Measurements from ENCODE around the gene GJD3. TPM values are rescaled to one million over a fixed set of nuclear protein-coding genes. Genes with fewer than 3 reads are reported as not detected.

GJD3 gene
- total and polyA plus RNA-seq, 2 experiments from 2014 or later = 1.4 TPM; not detected in 1

GRCh38 chr17:40355804-40356758 lies 8.5 kb downstream of the GJD3 start:
- no peak for DNase-seq (ENCODE audit: low spot score)
- peaks cover 52% of the 10 kb centered on the region for H3K4me1 Mint-ChIP-seq
- Histone ChIP-seq H3K79me2 (replicated peaks; ENCODE audit: insufficient read depth) (no peaks in the 10 kb centered on the region), H4K20me1 (replicated peaks; ENCODE audit: insufficient read depth) (no peaks in the 10 kb centered on the region), H3K36me3 (ENCODE audit: insufficient read depth) (no peaks in the 10 kb centered on the region), H3K4me3 (no peak overlapping the region), H3K4me1 (ENCODE audit: insufficient read depth) (peaks cover 37% of the 10 kb centered on the region), H3K4me2 (no peak overlapping the region), H3K9me2 (ENCODE audit: insufficient read depth) (no peaks in the 10 kb centered on the region), H3K27me3 (ENCODE audit: insufficient read depth) (peaks cover 10% of the 10 kb centered on the region), H3F3A (replicated peaks; ENCODE audit: low read depth) (peaks cover 7% of the 10 kb centered on the region; the same call in 1 of the 2 replicates), H2AFZ (no peak overlapping the region), H3K27ac (ENCODE audit: low read depth) (no peak overlapping the region)
- no peak for ATAC-seq
- H3K4me3 Mint-ChIP-seq = no peak overlapping the region
- H3K27ac Mint-ChIP-seq = no peak overlapping the region
- no peak for TF ChIP-seq CREB1 (CRISPR knock-in tag; IDR thresholded peaks at IDR 0.05; ENCODE audit: low read depth)
- TF ChIP-seq POLR2AphosphoS5 (IDR thresholded peaks at IDR 0.05; ENCODE audit: low read depth) = no peak
- no peak for TF ChIP-seq JUNB (IDR thresholded peaks at IDR 0.05; ENCODE audit: unreplicated experiment)
- TF ChIP-seq REST (IDR thresholded peaks at IDR 0.05; ENCODE audit: unreplicated experiment) = no peak
- no peak for TF ChIP-seq EZH2 (IDR thresholded peaks at IDR 0.05; ENCODE audit: low read depth, unreplicated experiment)
- TF ChIP-seq ZNF114 (CRISPR knock-in tag; IDR thresholded peaks at IDR 0.05) = no peak
- no peak for TF ChIP-seq ZNF331 (CRISPR knock-in tag; IDR thresholded peaks at IDR 0.05; ENCODE audit: low read depth)
- TF ChIP-seq, protein P1, sequence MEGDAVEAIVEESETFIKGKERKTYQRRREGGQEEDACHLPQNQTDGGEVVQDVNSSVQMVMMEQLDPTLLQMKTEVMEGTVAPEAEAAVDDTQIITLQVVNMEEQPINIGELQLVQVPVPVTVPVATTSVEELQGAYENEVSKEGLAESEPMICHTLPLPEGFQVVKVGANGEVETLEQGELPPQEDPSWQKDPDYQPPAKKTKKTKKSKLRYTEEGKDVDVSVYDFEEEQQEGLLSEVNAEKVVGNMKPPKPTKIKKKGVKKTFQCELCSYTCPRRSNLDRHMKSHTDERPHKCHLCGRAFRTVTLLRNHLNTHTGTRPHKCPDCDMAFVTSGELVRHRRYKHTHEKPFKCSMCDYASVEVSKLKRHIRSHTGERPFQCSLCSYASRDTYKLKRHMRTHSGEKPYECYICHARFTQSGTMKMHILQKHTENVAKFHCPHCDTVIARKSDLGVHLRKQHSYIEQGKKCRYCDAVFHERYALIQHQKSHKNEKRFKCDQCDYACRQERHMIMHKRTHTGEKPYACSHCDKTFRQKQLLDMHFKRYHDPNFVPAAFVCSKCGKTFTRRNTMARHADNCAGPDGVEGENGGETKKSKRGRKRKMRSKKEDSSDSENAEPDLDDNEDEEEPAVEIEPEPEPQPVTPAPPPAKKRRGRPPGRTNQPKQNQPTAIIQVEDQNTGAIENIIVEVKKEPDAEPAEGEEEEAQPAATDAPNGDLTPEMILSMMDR (conservative IDR thresholded peaks at IDR 0.05; ENCODE audit: low read depth in 2 of 2) = no peak
- TF ChIP-seq STAT1 (IDR thresholded peaks at IDR 0.05; ENCODE audit: unreplicated experiment) = no peak
- no peak for TF ChIP-seq EZH2phosphoT487 (IDR thresholded peaks at IDR 0.05; ENCODE audit: unreplicated experiment)
- TF ChIP-seq, protein P2, sequence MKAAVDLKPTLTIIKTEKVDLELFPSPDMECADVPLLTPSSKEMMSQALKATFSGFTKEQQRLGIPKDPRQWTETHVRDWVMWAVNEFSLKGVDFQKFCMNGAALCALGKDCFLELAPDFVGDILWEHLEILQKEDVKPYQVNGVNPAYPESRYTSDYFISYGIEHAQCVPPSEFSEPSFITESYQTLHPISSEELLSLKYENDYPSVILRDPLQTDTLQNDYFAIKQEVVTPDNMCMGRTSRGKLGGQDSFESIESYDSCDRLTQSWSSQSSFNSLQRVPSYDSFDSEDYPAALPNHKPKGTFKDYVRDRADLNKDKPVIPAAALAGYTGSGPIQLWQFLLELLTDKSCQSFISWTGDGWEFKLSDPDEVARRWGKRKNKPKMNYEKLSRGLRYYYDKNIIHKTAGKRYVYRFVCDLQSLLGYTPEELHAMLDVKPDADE (IDR thresholded peaks at IDR 0.05) = no peak
- TF ChIP-seq, protein P3, sequence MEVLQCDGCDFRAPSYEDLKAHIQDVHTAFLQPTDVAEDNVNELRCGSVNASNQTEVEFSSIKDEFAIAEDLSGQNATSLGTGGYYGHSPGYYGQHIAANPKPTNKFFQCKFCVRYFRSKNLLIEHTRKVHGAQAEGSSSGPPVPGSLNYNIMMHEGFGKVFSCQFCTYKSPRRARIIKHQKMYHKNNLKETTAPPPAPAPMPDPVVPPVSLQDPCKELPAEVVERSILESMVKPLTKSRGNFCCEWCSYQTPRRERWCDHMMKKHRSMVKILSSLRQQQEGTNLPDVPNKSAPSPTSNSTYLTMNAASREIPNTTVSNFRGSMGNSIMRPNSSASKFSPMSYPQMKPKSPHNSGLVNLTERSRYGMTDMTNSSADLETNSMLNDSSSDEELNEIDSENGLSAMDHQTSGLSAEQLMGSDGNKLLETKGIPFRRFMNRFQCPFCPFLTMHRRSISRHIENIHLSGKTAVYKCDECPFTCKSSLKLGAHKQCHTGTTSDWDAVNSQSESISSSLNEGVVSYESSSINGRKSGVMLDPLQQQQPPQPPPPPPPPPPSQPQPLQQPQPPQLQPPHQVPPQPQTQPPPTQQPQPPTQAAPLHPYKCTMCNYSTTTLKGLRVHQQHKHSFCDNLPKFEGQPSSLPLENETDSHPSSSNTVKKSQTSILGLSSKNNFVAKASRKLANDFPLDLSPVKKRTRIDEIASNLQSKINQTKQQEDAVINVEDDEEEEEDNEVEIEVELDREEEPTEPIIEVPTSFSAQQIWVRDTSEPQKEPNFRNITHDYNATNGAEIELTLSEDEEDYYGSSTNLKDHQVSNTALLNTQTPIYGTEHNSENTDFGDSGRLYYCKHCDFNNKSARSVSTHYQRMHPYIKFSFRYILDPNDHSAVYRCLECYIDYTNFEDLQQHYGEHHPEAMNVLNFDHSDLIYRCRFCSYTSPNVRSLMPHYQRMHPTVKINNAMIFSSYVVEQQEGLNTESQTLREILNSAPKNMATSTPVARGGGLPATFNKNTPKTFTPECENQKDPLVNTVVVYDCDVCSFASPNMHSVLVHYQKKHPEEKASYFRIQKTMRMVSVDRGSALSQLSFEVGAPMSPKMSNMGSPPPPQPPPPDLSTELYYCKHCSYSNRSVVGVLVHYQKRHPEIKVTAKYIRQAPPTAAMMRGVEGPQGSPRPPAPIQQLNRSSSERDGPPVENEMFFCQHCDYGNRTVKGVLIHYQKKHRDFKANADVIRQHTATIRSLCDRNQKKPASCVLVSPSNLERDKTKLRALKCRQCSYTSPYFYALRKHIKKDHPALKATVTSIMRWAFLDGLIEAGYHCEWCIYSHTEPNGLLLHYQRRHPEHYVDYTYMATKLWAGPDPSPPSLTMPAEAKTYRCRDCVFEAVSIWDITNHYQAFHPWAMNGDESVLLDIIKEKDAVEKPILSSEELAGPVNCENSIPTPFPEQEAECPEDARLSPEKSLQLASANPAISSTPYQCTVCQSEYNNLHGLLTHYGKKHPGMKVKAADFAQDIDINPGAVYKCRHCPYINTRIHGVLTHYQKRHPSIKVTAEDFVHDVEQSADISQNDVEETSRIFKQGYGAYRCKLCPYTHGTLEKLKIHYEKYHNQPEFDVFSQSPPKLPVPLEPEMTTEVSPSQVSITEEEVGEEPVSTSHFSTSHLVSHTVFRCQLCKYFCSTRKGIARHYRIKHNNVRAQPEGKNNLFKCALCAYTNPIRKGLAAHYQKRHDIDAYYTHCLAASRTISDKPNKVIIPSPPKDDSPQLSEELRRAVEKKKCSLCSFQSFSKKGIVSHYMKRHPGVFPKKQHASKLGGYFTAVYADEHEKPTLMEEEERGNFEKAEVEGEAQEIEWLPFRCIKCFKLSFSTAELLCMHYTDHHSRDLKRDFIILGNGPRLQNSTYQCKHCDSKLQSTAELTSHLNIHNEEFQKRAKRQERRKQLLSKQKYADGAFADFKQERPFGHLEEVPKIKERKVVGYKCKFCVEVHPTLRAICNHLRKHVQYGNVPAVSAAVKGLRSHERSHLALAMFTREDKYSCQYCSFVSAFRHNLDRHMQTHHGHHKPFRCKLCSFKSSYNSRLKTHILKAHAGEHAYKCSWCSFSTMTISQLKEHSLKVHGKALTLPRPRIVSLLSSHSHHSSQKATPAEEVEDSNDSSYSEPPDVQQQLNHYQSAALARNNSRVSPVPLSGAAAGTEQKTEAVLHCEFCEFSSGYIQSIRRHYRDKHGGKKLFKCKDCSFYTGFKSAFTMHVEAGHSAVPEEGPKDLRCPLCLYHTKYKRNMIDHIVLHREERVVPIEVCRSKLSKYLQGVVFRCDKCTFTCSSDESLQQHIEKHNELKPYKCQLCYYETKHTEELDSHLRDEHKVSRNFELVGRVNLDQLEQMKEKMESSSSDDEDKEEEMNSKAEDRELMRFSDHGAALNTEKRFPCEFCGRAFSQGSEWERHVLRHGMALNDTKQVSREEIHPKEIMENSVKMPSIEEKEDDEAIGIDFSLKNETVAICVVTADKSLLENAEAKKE (CRISPR knock-in tag; IDR thresholded peaks at IDR 0.05) = no peak
- no peak for TF ChIP-seq NANOG (IDR thresholded peaks at IDR 0.05; ENCODE audit: borderline replicate concordance)
- peaks cover 32% of the 10 kb centered on the region for H3K27me3 Mint-ChIP-seq (ENCODE audit: insufficient read depth, low read depth, poor library complexity)
- no peaks in the 10 kb centered on the region for H3K9me3 Mint-ChIP-seq
- H3K36me3 Mint-ChIP-seq (ENCODE audit: low read depth) = peaks cover 26% of the 10 kb centered on the region

Data from GM23338 (cell line).